Measurements from ENCODE around the gene CDKN2A.

CDKN2A gene

GRCh38 chr9:21936161-21936560 lies 58.0 kb downstream of the CDKN2A start:
- no peak for DNase-seq

DNA sequence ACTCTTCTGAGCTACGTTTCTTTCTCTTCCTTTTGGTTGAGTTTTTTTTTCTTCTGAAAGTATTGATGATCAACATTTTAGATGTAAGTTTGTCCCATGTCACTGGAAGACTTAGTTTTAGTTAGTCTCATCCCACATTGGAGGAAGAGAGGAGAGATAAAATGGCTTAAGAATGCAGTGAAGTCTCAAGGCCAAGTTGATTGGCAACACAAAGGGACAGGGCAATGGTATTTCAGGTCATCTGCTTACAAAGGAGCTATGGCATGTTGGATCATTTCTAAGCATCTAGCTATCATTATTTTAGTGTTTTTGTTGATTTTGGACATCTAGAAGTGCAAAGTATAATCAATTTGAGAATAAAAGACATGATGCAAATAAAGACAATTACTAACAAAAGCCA lies 58.6 kb downstream of the CDKN2A start:
- no peak for DNase-seq

DNA sequence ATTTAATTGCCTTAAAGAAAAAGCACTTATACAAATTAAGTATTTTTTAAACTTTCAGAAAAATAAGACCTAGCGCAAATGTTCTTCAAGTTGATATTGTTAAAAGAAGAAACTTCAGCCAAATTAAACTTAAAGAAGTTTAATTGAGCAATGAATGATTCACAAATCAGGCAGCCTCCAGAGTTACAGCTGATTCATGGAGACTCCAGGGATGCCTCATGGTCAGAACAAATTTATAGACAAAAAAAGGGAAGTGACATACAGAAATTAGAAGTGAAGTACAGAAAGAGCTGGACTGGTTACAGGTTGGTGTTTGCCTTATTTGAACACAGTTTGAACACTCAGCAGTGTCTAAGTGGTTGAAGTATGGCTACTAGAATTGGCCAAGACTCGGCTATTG lies 60.3 kb downstream of the CDKN2A start:
- DNase-seq = no peak

DNA sequence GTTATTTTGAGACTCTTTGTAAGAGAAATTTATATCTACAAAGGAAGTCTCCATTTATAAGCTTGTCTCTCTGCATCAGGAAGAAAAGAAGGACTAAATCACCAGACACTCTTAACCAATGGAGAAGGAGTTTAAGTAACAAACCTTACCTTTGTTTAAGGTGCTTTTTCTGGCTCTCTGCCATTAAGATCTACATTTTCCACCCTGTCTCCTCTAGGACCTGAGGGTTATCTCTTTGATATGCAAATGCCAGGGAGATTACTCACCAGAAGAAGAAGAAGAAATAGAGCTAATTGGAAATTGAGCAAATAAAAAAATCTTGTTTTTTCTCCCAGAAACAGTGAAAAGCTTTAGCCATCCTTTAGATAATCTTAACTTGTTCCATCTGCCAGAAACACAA lies 60.9 kb downstream of the CDKN2A start:
- DNase-seq = no peak

- DNase-seq = no peak
These were observed 62.8 kb downstream of the CDKN2A start for GRCh38 chr9:21931428-21931827.

DNA sequence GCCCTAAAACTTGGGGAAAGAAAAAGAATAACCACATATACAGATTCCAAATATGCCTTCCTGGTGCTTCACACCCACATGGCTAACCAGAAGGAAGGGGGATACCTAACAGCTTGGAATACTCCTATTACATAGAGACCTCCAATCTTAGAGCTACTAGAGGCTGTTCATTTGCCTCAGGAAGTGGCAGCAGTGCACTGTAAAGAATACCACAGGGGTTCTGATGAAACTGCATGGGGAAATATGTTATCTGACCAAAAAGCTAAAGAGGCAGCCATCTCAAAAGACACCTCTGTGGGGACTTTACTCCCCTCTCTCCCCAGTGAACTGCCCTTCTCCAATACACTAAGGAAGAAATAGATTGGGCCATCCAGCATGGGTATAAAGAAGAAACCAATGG lies 66.4 kb downstream of the CDKN2A start:
- no peak for DNase-seq

DNA sequence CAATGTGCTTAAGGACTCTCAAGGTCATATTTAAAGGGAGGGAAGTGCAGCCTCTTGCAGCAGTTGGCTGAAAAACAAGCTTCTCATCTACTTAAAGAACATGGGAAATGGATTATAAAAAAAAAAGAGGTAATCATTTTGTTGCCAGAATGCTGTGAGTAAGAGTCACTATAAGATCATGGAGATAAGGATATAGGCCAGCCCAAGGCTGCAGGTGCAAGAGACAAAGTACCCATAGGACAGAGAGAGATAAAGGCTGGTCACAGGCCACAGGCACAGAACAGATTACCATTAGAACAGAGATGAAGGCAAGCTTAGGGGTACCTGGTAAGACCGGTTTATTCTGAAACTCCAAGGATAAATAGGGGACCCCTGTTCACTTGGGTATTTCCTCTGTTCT lies 70.5 kb downstream of the CDKN2A start:
- DNase-seq = no peak

DNA sequence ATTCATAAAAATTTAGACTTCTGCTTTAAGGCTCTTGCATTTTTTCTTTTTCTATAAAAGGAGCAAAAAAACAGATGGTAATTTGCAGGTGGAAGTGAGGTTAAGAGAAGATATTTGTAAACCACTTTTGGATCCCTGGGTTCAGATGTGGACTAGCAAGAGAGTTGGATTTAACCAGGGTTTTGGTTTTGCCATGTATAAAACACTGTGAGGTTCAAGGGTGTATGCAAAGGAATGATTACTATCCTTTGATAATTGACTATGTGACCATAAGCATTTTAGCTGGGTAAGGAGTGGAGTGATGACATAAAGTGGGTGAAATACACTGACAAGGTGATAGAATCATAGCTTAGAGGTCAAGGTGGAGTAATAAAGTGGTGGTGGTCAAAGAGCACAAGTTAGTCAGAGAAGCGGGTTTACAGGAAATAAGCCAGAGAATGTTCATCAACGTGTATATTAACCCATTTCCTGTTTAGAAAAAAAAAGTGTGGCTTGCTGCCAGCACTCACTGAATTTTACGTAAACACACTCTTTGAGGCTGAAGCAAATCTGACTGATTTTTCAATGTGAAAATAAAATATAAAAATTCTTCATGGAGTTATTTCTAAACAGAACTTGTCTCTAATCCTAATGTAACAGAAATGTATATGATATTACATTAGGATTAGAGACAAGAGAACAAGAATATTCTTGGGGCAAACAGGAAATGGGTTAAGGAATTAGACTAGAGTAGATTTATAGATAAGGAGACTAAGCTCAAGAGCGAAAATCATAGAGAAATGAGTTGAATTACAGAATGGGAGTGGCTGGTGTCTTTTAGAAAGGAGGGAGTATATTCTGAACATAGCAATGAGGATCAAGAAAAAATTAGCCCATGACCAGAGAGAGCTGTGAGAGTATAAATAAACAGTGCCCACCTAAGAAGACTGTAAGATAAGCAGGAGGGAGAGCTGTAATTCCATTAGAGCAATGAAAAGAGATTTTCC lies 74.5 kb downstream of the CDKN2A start:
- no peak for DNase-seq
